MG63 (cell line): ENCODE measurements around the gene NPPA. TPM values are rescaled to one million over a fixed set of nuclear protein-coding genes. Genes with fewer than 3 reads are reported as not detected.

ENCODE experiments used
- DNase-seq: peaks from one replicate; pipeline ENCODE4 v3.0.0-alpha.2; 2020
- H3K27me3 ChIP-seq: fragments of 250-450 bp; sonication (Bioruptor Pico); 2 replicates; pipeline ENCODE4 v1.5.1; 2020; ENCODE audit warnings: mild to moderate bottlenecking, moderate library complexity
- H3K36me3 ChIP-seq: fragments of 250-450 bp; sonication (Bioruptor Pico); 2 replicates; pipeline ENCODE4 v1.5.1; 2020; ENCODE audit warnings: mild to moderate bottlenecking, moderate library complexity
- H3K4me3 ChIP-seq: fragments of 250-450 bp; sonication (Bioruptor Pico); 2 replicates; pipeline ENCODE4 v1.5.1; 2020; ENCODE audit warnings: mild to moderate bottlenecking, moderate library complexity
- H3K9me3 ChIP-seq: fragments of 250-450 bp; sonication (Bioruptor Pico); 2 replicates; pipeline ENCODE4 v1.5.1; 2020; ENCODE audit warnings: mild to moderate bottlenecking, moderate library complexity
- total RNA-seq: library from RNA; depleted of rRNA; stranded (reverse); fragments of >200 nt; shearing (Covaris generic); gene quantifications from 2 replicates; pipeline ENCODE4 v1.2.3, GENCODE V29; 2014; ENCODE audit warnings: low replicate concordance

Gene NPPA
- total RNA-seq, 1 experiment from 2014 or later: not detected

DNA sequence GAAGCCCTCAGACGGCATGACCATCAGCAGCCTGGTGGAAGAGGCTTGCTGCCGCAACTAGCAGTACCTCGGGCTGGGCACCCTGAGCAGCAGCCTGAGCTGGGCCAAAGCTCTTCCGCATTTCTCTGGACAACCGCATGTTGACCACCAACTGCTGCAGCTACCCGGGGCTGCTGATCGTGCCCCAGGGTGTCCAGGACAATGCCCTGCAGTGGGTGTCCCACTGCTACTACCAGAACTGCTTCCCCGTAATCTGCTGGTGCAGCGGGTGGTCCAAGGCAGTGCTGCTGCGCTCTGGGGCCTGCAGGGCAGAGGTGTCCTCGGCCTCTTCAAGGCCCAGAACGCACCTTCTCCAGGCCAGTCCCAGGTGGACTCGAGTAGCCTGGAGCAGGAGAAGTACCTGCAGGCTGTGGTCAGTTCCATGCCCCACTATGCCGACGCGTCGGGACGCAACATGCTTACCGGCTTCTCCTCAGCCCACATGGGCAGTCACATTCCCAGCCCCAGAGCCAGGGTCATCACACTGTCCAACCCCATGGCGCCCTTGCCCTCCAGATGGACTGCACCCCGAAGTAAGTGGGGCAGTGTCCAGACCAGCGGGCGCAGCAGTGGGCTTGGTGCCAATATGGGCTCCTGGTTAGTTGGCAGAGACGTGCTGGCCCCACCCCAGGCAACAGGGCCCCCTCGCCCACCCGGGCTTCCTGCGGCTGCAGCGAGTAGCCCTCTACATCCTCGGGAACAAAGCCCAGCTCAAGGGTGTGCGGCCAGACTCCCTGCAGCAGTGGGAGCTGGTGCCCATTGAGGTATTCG is 30.7 kb upstream of the NPPA start:
- no peak for DNase-seq

DNA sequence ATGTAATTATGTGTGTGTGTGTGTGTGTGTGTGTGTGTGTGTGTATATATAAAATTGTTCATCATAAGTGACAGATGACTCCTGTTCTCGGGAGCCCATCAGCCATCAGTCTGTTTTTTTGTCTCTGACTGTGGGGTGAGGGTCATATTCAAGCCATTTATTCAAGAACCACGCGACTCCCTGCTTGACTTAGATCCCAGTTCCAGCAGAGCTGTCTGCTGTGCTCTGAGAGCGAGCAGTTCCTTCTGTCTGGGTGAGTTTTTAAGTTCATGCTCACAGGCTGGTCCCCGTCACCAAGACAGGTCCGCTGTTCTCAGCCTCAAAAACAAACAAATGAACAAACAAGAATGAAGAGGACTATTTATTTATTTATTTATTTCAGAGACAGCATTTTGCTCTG is 29.5 kb upstream of the NPPA start:
- DNase-seq: no peak
- H3K27me3 ChIP-seq: no peaks in the 10 kb centered on the region; the same call in none of the 2 replicates
- no peak overlapping the region for H3K4me3 ChIP-seq
- H3K9me3 ChIP-seq: no peaks in the 10 kb centered on the region
- H3K36me3 ChIP-seq: no peaks in the 10 kb centered on the region

More for the DNA sequence above, 30.7 kb upstream of the NPPA start:
- Histone ChIP-seq H3K4me3 (no peak overlapping the region), H3K36me3 (no peaks in the 10 kb centered on the region), H3K9me3 (no peaks in the 10 kb centered on the region), H3K27me3 (no peaks in the 10 kb centered on the region; the same call in 1 of the 2 replicates)

DNA sequence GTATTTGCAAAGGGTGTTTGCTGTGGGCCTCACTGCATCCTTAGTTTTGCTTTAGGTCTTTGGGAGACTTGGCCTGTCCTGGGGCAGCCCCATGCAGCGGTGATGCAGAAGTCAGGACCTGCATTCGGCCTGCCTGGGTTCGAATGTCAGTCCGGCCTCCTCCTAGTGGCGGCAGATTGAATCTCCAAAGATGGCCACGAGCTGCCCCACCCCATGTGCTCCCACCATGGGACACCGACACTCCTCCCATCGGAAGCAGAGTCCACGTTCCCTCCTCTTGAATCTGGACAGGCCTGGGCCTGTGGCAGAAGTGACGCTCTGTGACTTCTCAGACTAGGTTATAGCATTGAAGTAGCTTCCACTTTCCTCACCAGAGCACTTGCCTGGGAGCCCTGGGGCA is 27.5 kb upstream of the NPPA start:
- Histone ChIP-seq H3K36me3 (no peaks in the 10 kb centered on the region), H3K9me3 (no peaks in the 10 kb centered on the region), H3K27me3 (peaks cover 10% of the 10 kb centered on the region), H3K4me3 (no peak overlapping the region)
- no peak for DNase-seq

DNA sequence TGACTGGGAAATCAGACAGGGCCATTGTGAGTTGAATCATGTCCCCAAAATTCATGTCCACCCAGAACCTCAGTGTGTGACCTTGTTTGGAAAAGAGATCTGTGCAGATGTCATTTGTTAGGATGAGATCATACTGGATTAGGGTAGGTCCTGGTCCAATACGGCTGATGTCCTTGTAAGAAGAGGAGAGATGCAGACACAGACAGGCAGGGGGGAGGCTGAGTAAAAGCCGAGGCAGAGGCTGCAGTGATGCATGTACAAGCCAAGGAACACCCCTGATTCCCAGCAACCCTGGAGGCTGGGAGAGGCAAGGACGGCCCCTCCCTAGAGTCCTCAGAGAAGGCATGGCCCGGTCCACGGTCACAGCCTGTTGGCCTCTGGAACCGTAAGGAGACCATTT is 27.0 kb upstream of the NPPA start:
- no peak overlapping the region for H3K4me3 ChIP-seq
- no peaks in the 10 kb centered on the region for H3K36me3 ChIP-seq
- H3K9me3 ChIP-seq: no peaks in the 10 kb centered on the region
- DNase-seq: no peak
- H3K27me3 ChIP-seq: peaks cover 13% of the 10 kb centered on the region

DNA sequence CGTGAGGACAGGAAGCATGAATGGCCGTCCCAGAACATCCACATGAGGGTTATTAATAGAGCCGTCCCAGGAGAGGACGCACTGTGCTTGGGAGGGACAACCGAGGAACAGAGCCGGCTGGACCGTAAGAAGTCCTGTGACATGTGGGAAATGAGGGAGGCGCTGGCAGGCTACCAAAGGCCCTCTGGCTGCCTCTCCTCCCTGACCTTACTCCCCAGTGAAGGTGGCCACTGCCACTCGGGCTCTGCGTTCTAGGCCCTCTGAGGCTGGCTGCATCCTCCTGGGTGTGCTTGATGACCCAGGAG is 26.6 kb upstream of the NPPA start:
- peaks cover 15% of the 10 kb centered on the region for H3K27me3 ChIP-seq

DNA sequence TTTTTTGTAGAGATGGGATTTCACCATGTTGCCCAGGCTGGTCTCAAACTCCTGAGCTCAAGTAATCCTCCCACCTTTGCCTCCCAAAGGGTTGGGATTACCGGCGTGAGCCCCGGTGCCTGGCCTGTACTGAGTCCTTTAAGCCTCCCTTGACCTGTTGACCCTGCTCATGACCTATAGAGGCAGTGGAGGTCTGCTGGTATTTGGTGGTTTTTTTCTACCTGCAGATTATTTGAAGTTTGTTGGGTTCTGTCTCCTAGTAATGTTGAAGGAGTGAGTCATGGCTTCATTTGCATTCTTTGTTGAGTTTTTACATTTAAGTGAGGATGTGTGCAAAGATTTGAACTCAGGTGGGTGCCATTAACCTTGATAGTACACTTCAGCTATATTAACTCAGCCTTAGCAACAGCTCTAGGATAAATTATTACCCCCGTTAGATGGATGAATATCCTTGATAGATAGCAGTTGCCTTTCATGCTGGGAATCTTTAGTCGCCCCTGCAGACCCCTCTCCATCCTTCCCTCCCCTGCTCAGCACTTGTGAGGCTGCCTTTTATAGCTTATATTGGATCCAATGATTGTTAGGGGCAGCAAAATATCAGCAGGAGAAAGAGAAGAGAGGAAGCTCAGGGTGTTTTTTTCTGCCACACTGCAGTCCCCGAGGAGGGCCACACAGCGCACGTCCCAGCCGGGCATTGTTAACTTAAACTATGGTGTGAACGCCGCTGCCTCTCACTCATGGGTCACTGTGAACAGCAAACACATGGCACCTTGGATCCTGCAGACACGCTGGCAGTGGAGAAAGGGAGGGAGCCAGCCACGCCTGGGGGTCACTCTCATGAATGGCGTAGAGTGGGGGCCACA is 26.0 kb upstream of the NPPA start:
- no peak for DNase-seq
- Histone ChIP-seq H3K36me3 (no peaks in the 10 kb centered on the region), H3K4me3 (no peak overlapping the region), H3K9me3 (no peaks in the 10 kb centered on the region), H3K27me3 (peaks cover 15% of the 10 kb centered on the region)

More for the DNA sequence above, 26.6 kb upstream of the NPPA start:
- no peak for DNase-seq
- H3K4me3 ChIP-seq: no peak overlapping the region
- H3K9me3 ChIP-seq: no peaks in the 10 kb centered on the region
- H3K36me3 ChIP-seq: no peaks in the 10 kb centered on the region

DNA sequence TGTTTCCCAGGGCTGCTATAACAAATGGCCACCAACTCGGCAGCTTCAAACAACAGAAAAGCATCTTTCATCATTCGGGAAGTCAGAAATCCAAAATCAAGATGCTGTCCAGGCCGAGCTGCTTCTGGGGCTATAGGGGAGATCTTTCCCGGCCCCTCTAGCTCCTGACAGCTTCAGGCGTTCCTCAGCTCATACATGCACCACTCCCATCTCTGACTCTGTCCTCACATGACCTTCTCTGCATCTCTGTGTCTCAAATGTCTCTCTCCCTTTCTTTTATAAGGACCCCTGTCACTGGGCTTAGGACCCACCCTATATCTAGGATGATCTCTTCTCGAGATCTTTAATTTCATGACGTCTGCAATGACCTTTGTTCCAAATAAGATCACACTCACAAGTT is 25.0 kb upstream of the NPPA start:
- Histone ChIP-seq H3K27me3 (peaks cover 15% of the 10 kb centered on the region), H3K9me3 (no peaks in the 10 kb centered on the region), H3K36me3 (no peaks in the 10 kb centered on the region), H3K4me3 (no peak overlapping the region)
- DNase-seq: no peak

DNA sequence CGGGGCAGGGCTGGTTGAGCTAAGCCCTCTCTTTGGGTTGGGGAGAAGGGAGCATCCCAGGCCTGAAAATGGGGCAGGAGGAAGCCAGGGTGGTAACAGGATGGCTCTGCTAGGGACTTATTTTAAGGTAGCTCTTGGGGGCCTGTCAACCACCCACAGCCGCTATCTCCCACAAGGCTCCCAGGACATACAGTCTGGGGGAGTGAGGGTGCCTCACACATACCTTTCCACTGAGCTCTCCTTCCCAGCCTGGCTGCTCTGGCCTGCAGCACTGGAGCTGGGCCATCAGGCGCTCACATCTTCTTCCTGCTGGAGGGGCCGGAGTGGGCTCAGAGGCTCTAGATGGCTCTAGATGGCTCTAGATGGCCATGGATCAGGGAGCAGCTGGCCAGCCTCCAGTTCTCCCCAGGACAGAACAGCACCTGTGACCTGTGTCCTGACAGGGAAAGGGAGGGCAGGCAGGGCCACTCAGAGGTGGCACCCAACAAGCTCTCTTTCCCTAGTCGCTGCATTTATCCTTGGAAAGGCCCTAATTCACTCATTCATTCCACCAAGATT is 22.1 kb upstream of the NPPA start:
- no peak overlapping the region for H3K4me3 ChIP-seq
- DNase-seq: no peak
- no peaks in the 10 kb centered on the region for H3K36me3 ChIP-seq
- peaks cover 22% of the 10 kb centered on the region for H3K27me3 ChIP-seq
- H3K9me3 ChIP-seq: no peaks in the 10 kb centered on the region

DNA sequence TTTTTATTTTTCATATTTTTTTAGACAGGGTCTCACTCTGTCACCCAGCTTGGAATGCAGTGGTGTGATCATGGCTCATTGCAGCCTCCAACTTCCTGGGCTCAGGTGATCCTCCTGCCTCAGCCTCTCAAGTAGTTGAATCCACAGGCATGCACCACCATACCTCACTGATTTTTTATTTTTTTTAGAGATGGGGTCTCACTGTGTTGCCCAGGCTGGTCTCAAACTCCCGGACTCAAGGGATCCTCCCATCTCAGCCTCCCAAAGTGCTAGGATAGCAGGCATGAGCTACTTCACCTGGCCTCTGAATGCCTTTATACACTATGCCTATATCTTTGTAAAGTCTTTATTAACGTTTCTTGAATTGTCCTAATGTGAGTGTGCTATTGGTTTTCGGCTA is 21.5 kb upstream of the NPPA start:
- no peak for DNase-seq
- H3K4me3 ChIP-seq: no peak overlapping the region
- H3K27me3 ChIP-seq: peaks cover 23% of the 10 kb centered on the region

DNA sequence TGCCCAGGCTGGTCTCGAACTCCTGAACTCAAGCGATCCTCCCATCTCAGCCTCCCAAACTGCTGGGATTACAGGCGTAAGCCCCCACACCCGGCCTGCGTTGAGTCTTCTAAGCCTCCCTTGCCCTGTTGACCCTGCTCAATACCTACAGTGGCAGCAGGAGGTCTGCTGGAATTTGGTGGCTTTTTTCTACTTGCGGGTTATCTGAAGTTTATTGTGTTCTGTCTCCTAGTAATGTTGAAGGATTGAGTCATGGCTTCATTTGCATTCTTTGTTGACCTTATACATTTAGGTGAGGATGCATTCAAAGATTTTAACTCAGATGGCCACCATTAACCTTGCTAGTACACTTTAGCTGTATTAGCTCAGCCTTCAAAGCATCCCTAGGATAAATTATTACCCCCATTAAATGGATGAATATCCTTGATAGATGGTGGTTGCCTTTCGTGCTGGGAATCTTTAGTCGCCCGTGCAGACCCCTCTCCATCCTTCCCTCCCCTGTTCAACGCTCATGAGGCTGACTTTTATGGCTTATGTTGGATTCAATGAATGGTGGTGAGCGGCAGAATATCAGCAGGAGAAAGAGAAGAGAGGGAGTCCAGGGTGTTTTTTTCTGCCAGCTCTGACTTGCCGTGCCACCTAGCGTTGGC is 20.9 kb upstream of the NPPA start:
- no peak for DNase-seq
- Histone ChIP-seq H3K9me3 (no peaks in the 10 kb centered on the region), H3K36me3 (no peaks in the 10 kb centered on the region), H3K4me3 (no peak overlapping the region), H3K27me3 (peaks cover 26% of the 10 kb centered on the region)

More for the DNA sequence above, 21.5 kb upstream of the NPPA start:
- no peaks in the 10 kb centered on the region for H3K36me3 ChIP-seq
- H3K9me3 ChIP-seq: no peaks in the 10 kb centered on the region

DNA sequence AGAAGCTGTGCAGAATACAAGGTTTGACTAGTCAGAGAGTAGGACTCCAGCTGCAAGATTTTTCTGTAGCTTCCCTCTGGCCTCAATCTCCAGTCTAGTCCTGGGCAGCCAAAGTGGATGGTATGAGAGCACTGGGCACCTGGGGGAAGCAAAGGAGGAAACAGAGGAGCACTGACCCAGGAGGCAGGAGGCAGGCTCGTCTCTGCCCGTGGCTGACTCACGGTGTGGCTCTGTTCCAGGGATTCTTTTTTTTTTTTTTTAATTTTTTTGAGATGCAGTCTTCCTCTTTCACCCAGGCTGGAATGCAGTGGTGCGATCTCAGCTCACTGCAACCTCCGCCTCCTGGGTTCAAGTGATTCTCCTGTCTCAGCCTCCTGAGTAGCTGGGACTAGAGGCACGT is 15.3 kb upstream of the NPPA start:
- Histone ChIP-seq H3K9me3 (no peaks in the 10 kb centered on the region), H3K27me3 (peaks cover 45% of the 10 kb centered on the region), H3K36me3 (no peaks in the 10 kb centered on the region), H3K4me3 (no peak overlapping the region)
- no peak for DNase-seq

DNA sequence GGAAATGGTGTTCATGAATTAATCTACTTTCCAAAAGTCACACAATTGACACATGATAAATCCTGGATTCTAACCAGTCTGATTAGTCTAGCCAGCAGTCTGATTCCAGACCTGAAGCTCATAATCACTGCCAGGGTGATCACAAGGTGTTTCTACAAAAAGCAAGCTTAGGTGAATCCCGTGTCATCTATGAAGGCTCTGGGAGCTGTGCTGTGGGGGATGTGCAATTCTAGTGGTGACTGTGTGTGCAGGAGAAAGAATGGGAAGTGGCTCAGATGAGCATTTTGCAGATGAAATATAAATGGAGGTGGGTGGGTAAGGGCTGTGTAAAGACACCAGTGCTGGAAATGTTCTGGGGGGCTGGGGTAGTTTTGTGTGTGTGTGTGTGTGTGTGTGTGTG is 13.0 kb upstream of the NPPA start:
- no peak for DNase-seq
- no peaks in the 10 kb centered on the region for H3K36me3 ChIP-seq
- peaks cover 41% of the 10 kb centered on the region for H3K27me3 ChIP-seq
- H3K9me3 ChIP-seq: no peaks in the 10 kb centered on the region
- H3K4me3 ChIP-seq: no peak overlapping the region

DNA sequence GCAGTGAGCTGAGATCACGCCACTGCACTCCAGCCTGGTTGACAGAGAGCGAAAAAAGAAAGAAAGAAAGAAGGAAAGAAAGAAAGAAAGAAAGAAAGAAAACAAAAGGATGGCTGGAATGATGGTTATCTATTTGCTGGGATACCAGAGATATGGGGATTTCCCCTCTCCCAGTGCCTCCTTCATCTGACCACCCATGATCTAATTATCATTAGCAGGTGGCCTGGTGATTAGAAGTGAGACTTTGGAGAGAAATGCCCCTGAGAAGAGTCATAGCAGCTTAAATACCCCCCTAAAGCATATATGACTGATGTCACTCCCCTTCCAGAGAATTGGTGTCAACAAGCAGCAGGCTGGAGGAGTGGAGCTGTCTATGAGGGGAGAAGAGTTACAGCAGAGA is 12.5 kb upstream of the NPPA start:
- Histone ChIP-seq H3K27me3 (peaks cover 41% of the 10 kb centered on the region), H3K4me3 (no peak overlapping the region), H3K9me3 (no peaks in the 10 kb centered on the region), H3K36me3 (no peaks in the 10 kb centered on the region)
- DNase-seq: no peak

DNA sequence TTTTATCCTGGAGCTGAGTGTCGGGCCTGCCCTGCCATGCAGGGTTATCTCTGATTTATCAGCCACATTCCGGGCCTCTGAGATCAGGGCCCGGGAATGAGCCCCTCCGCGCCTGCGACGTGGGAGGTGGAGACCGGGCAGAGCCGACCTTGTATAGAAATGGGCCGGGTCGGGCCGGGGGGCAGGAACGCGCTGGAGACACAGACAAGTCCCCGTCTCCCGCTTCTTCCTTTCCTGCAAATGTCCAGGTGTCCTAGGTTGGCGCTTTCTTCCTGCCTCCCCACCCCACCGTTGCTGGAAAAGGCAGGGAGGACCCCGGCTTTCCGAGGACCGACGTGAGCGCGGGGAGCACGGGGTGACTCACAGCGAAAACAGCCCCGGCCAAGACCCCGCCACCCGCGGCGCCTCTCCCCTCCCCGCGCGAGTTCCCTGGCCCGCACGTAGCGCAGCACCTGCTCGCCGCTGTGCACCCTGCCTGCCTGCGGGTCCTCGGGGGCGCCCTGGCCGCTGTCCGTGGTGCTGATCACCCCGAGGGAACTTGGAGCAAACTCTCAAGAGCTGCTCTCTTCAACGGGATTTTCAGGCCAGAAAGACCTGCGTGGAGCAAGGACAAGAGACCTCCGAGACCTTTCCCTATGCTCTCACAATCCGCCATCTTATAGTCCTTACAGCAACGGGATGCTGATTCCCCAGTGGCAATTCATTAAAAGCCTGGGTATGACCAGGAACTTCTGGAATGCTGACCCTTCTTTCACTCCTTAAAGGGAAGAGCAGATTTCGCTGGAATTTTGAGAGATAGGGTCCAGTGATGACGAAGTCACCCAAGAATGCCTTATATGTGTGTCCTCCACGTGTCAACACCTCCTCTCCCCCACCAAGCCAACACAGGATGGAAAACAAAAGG is 11.6 kb upstream of the NPPA start:
- Histone ChIP-seq H3K27me3 (peaks cover 41% of the 10 kb centered on the region), H3K4me3 (no peak overlapping the region), H3K36me3 (no peaks in the 10 kb centered on the region), H3K9me3 (no peaks in the 10 kb centered on the region)
- DNase-seq: peak; percentile 58

DNA sequence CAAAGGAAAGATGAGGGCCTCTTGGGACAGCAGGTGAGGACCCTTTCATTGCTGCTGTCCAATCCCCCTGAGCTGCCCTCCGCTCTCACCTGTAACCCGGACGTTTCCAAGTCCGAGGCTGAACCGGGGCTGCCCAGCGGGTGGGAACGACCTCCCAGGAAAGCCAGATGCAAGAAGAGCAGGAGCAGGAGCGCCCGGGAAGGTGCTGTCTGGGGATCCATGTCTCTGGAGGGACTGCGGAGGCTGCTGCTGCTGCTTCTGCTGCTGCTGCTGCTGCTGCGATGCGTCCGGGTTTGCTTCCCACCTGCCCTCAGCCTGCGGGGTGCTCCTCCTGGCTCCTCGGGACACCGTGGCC is 11.0 kb upstream of the NPPA start, which contains the start of gene NPPB:
Gene NPPB, minus strand, starts transcription at position 333 of the 355 bp plus-strand sequence. Its CDS starts 112 bp downstream, at position 221.
- Histone ChIP-seq H3K9me3 (no peaks in the 10 kb centered on the region), H3K27me3 (peaks cover 39% of the 10 kb centered on the region), H3K4me3 (no peak within 1 kb of the TSS), H3K36me3 (no peaks in the 10 kb centered on the region)
- DNase-seq: no peak

DNA sequence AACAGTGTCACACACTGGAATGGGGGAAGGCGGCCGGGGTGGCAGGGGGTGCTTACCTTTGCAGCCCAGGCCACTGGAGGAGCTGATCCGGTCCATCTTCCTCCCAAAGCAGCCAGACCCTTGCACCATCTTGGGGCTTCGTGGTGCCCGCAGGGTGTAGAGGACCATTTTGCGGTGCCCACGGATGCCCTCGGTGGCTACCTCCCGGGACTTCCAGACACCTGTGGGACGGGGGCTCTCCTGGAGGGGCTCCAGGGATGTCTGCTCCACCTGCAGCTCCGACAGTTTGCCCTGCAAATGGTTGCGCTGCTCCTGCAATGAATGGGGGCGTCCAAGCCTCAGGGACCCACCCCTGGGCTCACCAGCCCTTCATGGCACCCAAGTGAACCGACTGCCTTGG is 10.6 kb upstream of the NPPA start:
- Histone ChIP-seq H3K27me3 (peaks cover 40% of the 10 kb centered on the region), H3K4me3 (no peak overlapping the region), H3K9me3 (no peaks in the 10 kb centered on the region), H3K36me3 (no peaks in the 10 kb centered on the region)
- no peak for DNase-seq
